NT2/D1 (cell line): ENCODE data around the gene INPP5K.

ENCODE experiments used
- SUZ12 ChIP-seq: IDR thresholded peaks from 2 replicates; pipeline ENCODE4 v1.6.1; 2011; ENCODE audit not compliant: insufficient read length, insufficient read depth; ENCODE audit errors: extremely low read depth
- YY1 ChIP-seq: IDR thresholded peaks from 2 replicates; pipeline ENCODE4 v1.6.1; 2011; ENCODE audit not compliant: insufficient read length, insufficient read depth
- ZNF274 ChIP-seq: IDR thresholded peaks from 2 replicates; pipeline ENCODE4 v1.6.1; 2011; ENCODE audit warnings: mild to moderate bottlenecking, low read depth, low read length

DNA sequence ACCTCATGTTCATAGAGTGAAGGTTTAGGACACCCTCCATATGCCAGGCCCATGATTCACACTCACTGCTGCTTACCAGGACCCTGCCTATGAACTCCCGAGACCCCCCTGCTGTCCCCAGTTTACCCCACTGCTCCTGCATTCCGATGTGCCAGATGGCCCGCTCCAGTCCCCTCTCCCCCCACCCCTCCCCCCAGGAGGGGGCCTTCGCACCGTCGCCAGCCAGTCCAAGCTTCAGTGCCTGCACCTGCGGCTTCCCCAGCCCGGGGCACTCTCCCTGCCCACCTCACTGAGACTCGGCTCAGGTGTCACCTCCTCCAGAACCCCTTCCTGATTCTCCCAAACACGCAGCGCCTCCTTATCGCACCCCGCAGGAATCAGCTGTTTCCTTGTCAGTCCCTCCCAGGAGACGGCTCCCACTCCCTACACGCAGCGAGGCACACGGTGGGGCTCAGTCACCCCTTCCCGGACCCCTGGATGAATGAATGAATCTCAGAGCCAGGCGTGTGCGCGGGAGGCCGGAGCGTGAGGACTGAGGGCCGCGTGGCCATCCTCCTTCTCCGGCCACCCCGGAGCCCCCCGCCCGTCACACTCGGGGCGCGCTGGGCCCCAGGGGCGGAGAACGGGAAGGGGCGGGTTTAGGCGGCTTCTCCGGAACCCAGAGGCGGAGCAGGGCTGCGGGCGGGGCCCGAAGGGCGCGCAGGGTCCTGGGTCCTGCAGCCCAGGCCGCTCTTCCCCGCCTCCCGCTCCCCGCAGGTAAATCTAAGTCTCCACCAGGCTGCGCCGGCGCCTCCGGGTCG lies 25.6 kb downstream of the INPP5K start:
- TF ChIP-seq YY1 (no peak), ZNF274 (no peak), SUZ12 (no peak)
